Ecto neural progenitor cell (in vitro differentiated cells): ENCODE data around the gene DNA2.

Experiments
- DNase-seq: peaks from one replicate; pipeline ENCODE4 v3.0.0-alpha.2; 2018; ENCODE audit warnings: low spot score

The DNA2 gene

DNA sequence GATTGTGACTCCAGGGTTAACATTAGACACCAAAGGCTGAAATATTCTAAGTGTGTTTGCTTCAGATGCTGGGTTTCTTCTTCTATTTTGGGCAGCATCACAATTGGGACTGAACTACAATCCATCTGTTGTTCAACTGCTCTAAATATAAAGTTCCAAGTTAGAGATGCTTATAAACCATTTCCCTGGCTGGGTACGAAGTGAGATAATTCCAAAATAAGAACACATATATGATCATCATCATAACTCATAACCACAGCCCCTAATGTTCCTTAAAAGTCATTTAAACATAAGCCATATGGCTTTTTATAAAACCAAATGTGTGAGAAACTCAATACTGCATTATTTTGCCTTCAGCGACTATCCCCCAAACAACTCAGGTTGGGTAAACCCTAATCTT, 28.8 kb downstream of the DNA2 start:
- no peak for DNase-seq

DNA sequence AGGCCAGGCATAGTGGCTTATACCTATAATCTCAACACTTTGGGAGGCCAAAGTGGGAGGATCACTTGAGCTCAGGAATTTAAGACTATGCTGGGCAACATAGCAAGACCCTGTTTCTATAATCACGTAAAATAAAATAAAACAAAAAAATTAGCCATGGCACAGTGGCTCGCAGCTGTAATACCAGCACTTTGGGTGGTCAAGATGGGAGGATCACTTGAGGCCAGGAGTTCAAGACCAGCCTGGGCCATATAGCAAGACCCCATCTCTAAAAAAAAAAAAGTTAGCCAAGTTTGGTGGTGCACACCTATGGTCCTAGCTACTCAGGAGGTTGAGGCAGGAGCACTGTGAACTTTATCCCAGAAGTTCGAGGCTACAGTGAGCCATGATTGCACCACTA, 30.9 kb downstream of the DNA2 start:
- DNase-seq = no peak

DNA sequence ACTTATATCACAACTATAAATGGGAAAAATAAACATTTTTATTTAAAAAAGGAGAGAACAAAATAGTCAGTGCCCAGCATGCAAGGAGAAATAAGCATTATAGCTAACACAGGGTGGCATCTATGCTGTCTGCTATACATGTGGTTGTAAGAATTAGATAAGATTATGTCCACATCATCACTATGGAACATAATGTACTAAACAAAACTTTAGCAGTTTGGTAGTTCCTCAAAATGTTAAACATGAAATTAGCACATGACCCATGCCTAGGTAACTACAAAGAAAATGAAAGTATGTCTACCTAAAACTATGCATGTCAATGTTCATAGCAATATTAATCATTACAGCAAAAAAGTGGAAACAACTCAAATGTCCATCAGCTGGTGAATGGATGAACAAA, 36.0 kb downstream of the DNA2 start:
- no peak for DNase-seq

DNA sequence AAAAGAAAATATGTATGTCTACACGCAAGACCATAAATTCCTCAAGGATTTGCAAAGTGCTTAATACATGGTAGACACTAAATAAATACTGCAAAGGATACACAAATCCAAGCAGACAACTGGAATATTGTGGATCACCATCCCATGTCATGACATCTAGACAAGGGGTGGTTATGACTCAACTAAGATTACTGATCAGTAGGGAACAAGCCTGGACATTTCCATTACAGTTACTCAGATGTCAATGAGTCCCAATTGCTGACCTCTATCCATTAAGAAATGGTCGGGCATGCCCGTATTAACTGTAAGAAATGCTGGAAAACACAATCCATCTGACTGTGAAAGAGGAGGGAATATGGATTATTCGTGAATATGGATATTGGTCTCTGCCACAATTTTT, 37.1 kb downstream of the DNA2 start:
- no peak for DNase-seq

DNA sequence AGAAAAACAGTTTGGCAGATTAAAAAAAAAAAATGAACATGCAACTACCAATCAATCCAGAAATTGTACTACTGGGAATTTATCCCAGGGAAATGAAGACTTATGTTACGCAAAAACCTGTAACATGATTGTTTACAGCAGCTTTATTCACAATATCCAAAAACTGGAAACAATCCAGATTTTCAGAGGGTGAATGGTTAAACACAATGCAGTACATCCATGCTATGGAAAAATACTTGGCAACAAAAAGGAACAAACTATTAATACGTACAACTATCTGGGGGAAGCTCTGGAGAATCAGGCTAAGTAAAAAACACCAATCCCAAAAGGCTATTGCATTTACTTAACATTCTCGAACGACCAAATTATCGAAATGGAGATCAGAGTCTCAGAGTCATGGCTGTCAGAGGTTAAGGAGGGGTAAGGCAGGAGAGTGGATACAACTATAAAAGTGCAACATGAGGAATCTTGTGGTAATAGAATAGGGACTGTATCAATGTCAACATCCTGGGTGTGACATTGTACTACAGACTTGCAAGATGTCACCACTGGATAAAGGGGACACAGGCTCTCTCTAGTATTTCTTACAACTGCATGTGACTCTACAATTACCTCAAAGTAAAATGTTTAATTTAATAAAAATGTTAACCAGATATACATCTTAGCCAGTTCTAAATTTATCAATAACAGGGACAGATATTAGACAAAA, 43.2 kb downstream of the DNA2 start:
- DNase-seq = no peak

DNA sequence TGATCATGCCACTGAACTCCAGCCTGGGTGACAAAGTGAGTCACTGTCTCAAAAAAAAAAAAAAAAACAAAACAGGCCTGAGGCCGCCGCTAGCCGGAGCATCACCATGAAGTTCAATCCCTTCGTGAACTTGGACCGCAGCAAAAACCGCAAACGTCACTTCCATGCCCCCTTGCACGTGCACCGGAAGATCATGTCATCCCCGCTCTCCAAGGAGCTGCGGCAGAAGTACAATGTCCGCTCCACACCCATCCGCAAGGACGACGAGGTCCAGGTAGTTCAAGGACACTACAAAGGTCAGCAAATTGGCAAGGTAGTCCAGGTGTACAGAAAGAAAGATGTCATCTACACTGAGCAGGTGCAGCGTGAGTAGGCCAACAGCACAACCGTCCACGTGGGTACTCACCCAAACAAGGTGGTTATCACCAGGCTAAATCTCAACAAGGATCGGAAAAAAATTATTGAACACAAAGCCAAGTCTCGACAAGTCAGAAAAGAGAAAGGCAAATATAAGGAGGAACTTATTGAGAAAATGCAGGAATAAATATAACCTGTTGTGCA, 47.2 kb downstream of the DNA2 start:
- DNase-seq = no peak

DNA sequence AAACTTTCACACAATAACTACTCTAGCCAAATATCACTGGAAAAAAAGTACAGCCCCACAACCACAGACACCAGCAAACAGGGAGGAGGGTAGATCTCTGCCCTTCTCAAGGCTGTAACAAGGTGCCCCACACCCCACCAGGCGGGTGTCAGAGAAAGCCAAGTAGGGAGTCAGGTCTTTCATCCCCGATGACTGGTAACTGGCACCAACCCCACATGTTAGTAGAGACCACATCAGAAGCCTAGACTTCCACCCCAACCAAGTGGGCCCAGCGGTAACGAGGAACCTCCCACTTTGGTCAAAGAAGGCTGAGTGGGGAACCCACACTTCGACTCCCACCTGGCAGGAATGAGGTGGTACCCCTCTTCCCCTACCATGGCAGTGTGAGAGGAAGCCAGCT, 48.3 kb downstream of the DNA2 start:
- DNase-seq = no peak

DNA sequence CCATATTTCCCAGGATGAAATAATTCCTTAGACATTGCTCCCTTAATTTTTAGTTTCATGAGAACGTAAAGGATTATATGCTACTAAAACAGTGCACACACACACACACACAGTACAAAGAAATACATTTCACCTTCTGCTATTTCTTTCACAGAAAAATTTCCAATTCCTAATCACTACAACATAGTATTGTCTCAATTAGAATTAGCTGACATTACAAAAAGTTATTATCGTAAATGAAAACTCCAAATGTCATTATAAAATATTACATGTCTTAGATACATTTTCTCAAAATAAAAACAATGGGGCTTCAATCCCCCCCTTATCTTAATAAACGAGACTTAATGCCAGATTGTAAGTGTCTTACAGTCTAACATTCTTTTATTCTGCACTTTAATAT, 52.4 kb downstream of the DNA2 start:
- no peak for DNase-seq

DNA sequence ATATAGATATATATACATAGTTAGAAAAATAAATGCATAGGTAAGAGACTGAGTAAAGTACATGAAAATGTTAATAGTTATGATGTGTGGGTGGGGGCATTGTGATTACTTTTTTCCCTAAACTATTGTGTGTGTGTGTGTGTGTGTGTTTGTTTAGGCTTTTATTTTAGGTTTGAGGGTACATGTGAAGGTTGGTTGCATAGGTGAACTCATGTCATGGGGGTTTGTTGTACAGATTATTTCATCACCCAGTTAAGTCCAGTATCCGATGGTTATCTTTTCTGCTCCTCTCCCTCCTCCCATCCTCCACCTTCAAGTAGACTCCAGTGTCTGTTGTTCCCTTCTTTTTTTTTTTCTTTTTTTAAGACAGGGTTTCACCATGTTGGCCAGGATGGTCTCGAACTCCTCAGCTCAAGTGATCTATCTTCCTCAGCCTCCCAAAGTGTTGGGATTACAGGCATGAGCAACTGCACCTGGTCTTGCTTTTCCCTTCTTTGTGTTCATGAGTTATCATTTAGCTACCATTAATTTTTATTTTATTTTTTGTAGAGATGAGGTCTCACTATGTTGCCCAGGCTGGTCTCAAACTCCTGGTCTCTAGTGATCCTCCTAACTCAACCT, 62.8 kb downstream of the DNA2 start:
- DNase-seq = no peak

DNA sequence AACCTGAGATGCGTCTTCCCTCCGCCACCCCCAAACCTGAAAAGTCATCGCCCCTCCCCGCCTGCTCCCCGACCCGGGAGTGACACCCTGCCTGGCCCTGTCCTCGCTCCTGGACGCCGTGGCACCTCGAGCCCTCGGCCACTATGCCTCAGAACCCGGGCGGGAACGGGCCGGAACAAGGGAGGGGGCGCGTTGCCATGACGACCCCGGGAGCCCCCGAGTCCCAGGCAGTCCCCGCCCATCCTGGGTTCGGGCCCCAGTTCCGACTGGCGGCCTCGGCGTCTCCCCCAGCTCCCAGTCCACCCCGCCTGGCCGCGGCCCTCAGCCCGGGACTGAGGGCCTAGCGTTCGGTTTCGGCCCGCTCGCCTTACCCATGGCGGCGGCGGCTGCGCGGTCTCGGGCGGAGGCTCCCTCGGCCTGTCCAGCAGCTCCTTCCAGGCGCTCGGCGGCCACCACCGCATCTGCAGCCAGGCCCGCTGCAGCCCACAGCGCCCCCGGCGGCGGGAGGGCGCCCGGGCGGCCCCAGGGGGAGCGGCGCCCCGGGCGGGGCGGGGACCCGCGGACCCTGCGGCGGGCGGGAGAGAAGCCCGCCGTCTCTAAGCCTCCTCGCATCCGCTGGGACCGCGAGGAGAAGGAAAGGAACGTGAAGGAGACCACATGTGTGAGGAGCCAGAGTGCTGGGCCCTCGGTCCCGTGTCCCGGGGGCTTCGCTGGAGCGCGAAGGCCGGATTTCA, 64.8 kb downstream of the DNA2 start, which contains the start of gene RUFY2:
Gene RUFY2, minus strand, starts transcription at position 463 of the 734 bp plus-strand sequence. Its CDS starts 88 bp downstream, at position 375.
- peak; percentile 93 for DNase-seq

DNA sequence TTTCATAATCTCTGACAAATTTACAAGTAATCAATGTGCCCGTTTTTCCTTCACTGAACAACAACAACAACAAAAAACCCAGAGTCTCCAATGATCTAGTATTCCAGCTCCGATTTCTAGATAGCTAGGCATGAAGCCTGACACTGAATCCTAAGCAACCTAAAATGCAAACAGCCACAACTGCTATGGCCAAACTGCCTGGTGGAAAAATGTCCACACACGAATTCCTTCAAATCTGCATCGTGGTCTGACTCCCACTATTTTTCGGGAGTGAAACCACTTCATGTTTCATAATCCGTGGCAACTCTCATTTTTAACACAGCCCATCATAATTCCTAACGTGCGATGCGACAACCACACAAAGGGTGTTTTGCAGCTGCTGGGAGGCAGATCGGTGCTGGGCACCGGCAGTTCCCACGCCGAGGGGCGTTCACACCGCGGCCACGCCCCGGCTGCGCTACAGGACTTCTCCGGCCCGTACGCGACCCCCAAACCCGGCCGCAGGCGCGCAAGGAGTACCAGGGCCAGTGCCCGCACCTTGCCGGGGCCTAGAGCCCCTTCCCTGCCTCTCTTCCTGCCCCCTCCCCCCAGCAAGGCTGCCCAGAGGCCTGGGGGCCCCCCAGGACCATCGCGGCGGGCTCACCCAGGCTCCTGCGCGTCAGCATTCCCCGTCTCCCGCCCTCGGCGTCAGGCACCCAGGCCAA, 65.5 kb downstream of the DNA2 start:
- DNase-seq = peak; percentile 83

DNA sequence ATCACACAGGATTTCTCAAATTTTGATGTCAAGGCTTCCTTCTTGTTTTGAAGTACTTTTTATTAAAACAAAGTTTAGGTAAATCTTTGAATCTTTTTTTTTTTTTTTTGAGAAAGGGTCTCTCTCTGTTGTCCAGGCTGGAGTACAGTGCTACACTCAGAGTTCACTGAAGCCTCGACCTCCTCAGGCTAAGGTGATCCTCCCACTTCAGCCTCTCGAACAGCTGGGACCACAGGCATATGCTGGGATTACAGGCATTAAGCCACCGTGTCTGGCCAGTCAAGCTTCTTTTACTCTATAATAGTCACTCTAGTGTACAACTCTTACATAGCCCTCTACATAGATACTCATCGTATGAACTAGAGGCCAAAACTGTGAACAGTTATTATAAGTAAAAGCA, 68.1 kb downstream of the DNA2 start:
- DNase-seq = no peak

DNA sequence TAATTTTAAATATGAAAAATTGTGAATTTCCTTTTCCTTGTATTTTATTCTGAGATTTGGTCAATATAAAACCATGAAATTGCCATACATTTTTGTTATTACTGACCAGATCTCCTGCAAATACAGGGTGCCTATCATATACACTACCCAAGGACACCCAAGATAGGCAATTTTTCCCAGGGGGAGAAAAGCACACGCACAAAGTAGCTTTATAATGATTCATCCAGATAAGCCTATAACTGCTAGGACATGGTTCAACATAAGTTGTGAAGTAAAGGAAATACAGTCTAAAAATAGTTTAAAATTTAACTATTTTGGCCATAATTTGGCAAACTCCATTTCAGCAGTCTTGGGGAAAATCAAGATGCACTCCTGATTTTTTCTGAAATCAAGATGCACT, 69.5 kb downstream of the DNA2 start:
- DNase-seq = no peak

DNA sequence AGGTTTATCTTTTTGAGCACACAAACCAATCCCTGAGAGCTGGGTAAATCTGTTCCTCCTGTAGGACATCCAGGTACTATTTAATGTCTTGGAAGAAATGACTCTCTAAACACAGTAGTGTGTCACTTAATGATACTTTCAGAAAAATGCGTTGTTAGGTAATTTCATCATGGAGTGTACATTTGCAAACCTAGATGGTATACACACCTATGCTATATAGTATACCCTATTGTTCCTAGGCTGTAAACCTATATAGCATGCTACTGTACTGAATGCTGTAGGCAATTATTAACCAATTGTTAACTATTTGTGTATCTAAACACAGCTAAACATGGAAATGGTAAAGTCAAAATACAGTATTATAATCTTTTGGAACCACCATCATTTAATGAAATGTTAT, 74.8 kb downstream of the DNA2 start:
- DNase-seq = no peak

DNA sequence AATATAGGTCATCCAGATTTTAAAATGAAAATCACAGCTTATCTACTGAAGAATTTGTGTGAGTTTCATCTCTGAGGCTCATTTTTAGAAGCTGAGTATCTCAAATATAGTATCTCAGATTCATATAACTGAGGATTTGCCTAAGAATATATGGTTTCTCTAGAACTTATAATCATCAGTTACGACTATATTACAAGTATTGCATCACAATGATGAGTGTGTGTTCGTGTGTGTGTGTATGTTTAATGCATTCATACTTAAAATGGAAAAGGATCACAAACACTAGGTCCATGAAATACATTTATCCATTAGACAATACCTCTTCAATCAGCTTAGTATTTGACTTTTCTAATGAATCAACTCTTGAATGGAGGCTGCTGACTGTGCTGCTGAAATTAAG, 86.0 kb downstream of the DNA2 start:
- no peak for DNase-seq

DNA sequence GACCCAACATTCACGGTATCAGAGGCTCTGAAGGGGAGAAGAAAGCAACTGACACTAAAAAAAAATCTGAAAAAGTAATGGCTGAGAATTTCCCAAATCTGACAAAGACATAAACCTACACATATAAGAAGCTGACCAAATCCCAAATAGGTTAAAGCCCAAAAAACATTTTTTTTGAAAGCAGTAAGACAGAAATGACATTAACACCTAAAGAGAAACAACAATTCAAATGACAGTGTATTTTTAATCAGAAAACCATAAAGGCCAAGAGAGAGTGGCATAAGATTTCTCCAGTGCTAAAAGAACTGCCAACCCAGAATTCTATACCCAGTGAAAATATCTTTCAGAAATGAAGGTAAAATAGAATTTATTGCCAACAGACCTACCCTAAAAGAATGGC, 100.2 kb downstream of the DNA2 start:
- DNase-seq = no peak

DNA sequence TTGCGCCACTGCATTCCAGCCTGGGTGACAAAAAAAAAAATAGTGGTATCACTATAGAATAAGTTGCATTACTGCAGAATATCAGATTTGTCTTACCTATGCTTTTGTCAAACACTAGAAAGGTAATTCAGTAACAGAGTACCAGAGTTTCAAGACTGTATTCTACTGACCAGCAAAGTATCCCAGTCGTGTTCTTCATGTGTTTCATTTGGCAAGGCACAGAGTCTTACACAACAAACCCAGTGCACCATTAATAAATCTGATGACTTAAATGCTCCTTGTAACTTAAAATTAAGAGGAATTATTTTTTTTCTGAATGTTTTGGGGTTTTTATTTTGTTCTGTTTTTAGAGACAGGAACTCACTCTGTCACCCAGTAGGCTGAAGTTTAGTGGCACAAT, 104.7 kb downstream of the DNA2 start:
- no peak for DNase-seq

DNA sequence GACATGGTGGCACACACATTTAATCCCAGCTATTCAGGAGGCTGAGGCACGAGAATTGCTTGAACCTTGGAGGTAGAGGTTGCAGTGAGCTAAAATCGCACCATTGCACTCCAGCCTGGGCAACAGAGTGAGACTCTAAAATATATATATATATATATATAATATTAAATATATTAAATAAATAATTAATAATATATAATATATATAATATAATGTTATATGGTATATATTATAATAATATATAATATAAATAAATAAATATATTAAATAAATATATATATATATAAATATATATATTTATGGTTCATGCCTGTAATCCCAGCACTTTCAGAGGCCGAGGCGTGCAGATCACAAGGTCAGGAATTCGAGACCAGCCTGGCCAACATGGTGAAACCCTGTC, 105.2 kb downstream of the DNA2 start:
- DNase-seq = no peak

DNA sequence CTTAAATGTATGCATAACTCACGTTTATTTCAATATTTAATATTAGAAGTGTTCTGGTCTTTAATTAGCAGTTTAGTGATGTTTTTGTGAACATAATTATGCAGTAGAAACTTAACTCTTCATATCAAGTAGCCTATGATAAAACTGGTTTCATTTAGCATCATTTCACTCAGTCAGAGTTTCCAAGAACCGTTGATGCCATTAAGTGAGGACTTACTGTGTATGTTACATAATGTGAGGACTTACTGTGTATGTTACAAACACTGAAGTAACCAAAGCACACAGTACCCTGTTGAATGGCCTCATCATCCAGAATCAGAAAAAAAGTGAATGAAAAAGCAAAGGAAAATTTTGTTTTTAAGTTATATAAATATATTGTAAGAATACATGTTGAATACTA, 106.2 kb downstream of the DNA2 start:
- DNase-seq = no peak

DNA sequence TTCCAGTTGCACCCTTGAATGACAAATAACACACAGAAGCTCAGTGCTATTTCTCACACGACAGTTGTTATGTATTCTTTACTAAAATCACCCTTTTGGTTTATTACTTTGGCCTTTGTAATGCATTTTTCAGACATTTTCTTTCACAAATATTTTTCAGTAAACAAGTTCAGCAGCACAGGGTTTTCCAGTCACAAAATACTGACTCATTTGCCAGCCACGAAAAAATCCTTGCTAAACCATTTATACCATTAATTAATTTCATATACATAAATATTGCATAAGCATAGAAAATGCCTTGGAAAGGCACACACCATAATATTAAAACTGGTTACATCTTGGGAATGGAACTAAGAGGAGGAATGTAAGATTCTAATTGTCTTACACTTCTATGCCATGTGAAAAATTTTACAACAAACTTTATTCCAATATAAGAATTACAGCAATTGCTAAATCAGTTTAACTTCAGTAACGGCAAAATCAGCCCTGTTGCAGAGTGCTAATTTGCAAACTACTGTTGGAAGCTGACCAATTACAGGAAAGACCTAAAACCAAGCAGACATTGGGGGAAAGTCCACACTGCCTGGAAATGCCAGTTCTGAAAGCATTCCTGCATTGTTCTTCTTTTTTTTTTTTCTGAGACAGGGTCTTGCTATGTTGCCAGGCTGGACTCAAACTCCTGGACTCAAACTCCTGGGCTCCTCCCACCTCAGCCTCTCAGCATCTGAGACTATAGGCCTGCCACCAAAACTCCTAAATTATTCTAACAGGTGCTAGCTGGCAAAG, 107.5 kb downstream of the DNA2 start:
- no peak for DNase-seq
